Measurements from ENCODE around the gene PHF19. TPM values are rescaled to one million over a fixed set of nuclear protein-coding genes. Genes with fewer than 3 reads are reported as not detected.

PHF19 gene
- total RNA-seq, 2 donors from 2014 or later = 47.9 to 81.7 TPM

GRCh38 chr9:120893611-120894307 lies 16.8 kb upstream of the PHF19 start:
- DNase-seq (ENCODE audit: low spot score) (no peak), ATAC-seq (ENCODE audit: insufficient number of reproducible peaks, low FRiP score, low read depth) (no peak)
- Histone ChIP-seq H3K27ac (peak overlapping the region; percentile 89 to 91), H3K4me1 (ENCODE audit: control insufficient read depth in 1 of 2, low read depth in 2 of 2) (peaks cover 17 to 85% of the 10 kb centered on the region in 2 donors), H3K36me3 (no peaks in the 10 kb centered on the region), H3K9me3 (no peaks in the 10 kb centered on the region), H3K4me3 (no peak overlapping the region), H3K27me3 (replicated peaks; ENCODE audit: insufficient read depth) (no peaks in the 10 kb centered on the region)
- TF ChIP-seq CTCF (IDR thresholded peaks at IDR 0.05) = no peak

GRCh38 chr9:120892748-120893610 lies 16.0 kb upstream of the PHF19 start:
- Histone ChIP-seq H3K4me3 (no peak overlapping the region), H3K27me3 (replicated peaks; ENCODE audit: insufficient read depth) (no peaks in the 10 kb centered on the region), H3K9me3 (no peaks in the 10 kb centered on the region), H3K4me1 (ENCODE audit: control insufficient read depth in 1 of 2, low read depth in 2 of 2) (peaks cover 17 to 77% of the 10 kb centered on the region in 2 donors), H3K27ac (peak overlapping the region; percentile 89 to 91), H3K36me3 (no peaks in the 10 kb centered on the region)
- no peak for DNase-seq (ENCODE audit: low spot score)
- no peak for ATAC-seq (ENCODE audit: insufficient number of reproducible peaks, low FRiP score, low read depth)
- no peak for TF ChIP-seq CTCF (IDR thresholded peaks at IDR 0.05)

GRCh38 chr9:120891884-120892747 lies 15.1 kb upstream of the PHF19 start:
- no peak for TF ChIP-seq CTCF (IDR thresholded peaks at IDR 0.05)
- Histone ChIP-seq H3K27me3 (replicated peaks; ENCODE audit: insufficient read depth) (no peaks in the 10 kb centered on the region), H3K27ac (peak overlapping the region; percentile 89 to 91), H3K4me3 (no peak overlapping the region), H3K36me3 (no peaks in the 10 kb centered on the region), H3K9me3 (no peaks in the 10 kb centered on the region), H3K4me1 (ENCODE audit: control insufficient read depth in 1 of 2, low read depth in 2 of 2) (peaks cover 10 to 69% of the 10 kb centered on the region in 2 donors)
- ATAC-seq (ENCODE audit: insufficient number of reproducible peaks, low FRiP score, low read depth) (no peak), DNase-seq (ENCODE audit: low spot score) (no peak)

- H3K4me3 ChIP-seq = no peak overlapping the region
- ATAC-seq (ENCODE audit: insufficient number of reproducible peaks, low FRiP score, low read depth) = no peak
- no peaks in the 10 kb centered on the region for H3K36me3 ChIP-seq
- H3K4me1 ChIP-seq (ENCODE audit: control insufficient read depth in 1 of 2, low read depth in 2 of 2) = peaks cover 5 to 62% of the 10 kb centered on the region in 2 donors
- peak overlapping the region; percentile 89 to 91 for H3K27ac ChIP-seq
- DNase-seq (ENCODE audit: low spot score) = no peak
- no peaks in the 10 kb centered on the region for H3K9me3 ChIP-seq
- H3K27me3 ChIP-seq (replicated peaks; ENCODE audit: insufficient read depth) = no peaks in the 10 kb centered on the region
- TF ChIP-seq CTCF (IDR thresholded peaks at IDR 0.05) = no peak
Measured at GRCh38 chr9:120891245-120891883, 14.4 kb upstream of the PHF19 start.
